Esophagus muscularis mucosa (tissue), 4 donors: ENCODE results near the gene DIRAS1. TPM values are rescaled to one million over a fixed set of nuclear protein-coding genes. Genes with fewer than 3 reads are reported as not detected.

ENCODE experiments used
- DNase-seq: peaks from one replicate; pipeline ENCODE4 v3.0.0-alpha.2; 2017; ENCODE audit errors: extremely low spot score
- H3K27ac ChIP-seq, 4 donors: fragments of 200-600 bp; sonication (generic); replicated peaks in 1 of 4; 1 replicate in 3 of 4; 2 replicates in 1 of 4; pipeline ENCODE4 v1.5.1; 2016 to 2019; ENCODE audit warnings: mild to moderate bottlenecking in 1 of 4
- H3K27me3 ChIP-seq, 4 donors: fragments of 200-600 bp; sonication (generic); one replicate each; pipeline versions ENCODE4 v1.5.1 to v1.6.0; 2016 to 2019
- H3K36me3 ChIP-seq, 4 donors: fragments of 200-600 bp; sonication (generic); one replicate each; pipeline ENCODE4 v1.5.1; 2016 to 2019
- H3K4me1 ChIP-seq, 4 donors: fragments of 200-600 bp; sonication (generic); one replicate each; pipeline ENCODE4 v1.5.1; 2016 to 2019
- H3K4me3 ChIP-seq, 4 donors: fragments of 200-600 bp; sonication (generic); 1 replicate in 2 of 4; 2 replicates in 2 of 4; pipeline ENCODE4 v1.5.1; 2016 to 2019; ENCODE audit warnings: mild to moderate bottlenecking in 4 of 4, moderate library complexity in 1 of 4
- H3K9me3 ChIP-seq, 4 donors: fragments of 200-600 bp; sonication (generic); 1 replicate in 3 of 4; 2 replicates in 1 of 4; pipeline ENCODE4 v1.5.1; 2016 to 2019
- CTCF ChIP-seq, 3 experiments: fragments of 200-600 bp in 2 of 3; fragments of 450-650 bp in 1 of 3; sonication (generic) in 2 of 3; IDR thresholded peaks; one replicate each; pipeline ENCODE4 v1.5.1; 2017 to 2019; ENCODE audit warnings: antibody characterized with exemption in 3 of 3, mild to moderate bottlenecking in 2 of 3, moderate library complexity in 1 of 3
- EP300 ChIP-seq: sonication (generic); formaldehyde crosslinking; IDR thresholded peaks from one replicate; pipeline ENCODE4 v1.6.1; 2017; ENCODE audit warnings: antibody characterized with exemption
- POLR2A ChIP-seq: fragments of 450-650 bp; IDR thresholded peaks from one replicate; pipeline ENCODE4 v1.6.1; 2017; ENCODE audit warnings: antibody characterized with exemption, moderate library complexity, mild to moderate bottlenecking, low read depth
- POLR2AphosphoS5 ChIP-seq, 2 donors: sonication (generic); formaldehyde crosslinking; IDR thresholded peaks; one replicate each; pipeline ENCODE4 v1.6.1; 2017; ENCODE audit warnings: antibody characterized with exemption in 2 of 2
- WGBS: methylation state at CpG from one replicate; pipeline ENCODE4 v1.1.5; 2018; 5-methylcytosine and 5-hydroxymethylcytosine counted together
- intact Hi-C: fragments of 100-400 bp; cut with DNase I; formaldehyde crosslinking; loops from one replicate; pipeline ENCODE4 v1.15.1; 2023
- total RNA-seq, 4 donors: library from RNA; depleted of rRNA; stranded (reverse); fragments of >200 nt; gene quantifications; one replicate each; pipeline versions ENCODE4 v1.1.0 to v1.2.1, GENCODE V29; 2016

Gene DIRAS1, protein sequence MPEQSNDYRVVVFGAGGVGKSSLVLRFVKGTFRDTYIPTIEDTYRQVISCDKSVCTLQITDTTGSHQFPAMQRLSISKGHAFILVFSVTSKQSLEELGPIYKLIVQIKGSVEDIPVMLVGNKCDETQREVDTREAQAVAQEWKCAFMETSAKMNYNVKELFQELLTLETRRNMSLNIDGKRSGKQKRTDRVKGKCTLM
- total RNA-seq, result 10 to 100 TPM in 3 of 4 donors, 1 to 10 TPM in 1; 7.0 to 19.2 (median 14.3) TPM

DNA sequence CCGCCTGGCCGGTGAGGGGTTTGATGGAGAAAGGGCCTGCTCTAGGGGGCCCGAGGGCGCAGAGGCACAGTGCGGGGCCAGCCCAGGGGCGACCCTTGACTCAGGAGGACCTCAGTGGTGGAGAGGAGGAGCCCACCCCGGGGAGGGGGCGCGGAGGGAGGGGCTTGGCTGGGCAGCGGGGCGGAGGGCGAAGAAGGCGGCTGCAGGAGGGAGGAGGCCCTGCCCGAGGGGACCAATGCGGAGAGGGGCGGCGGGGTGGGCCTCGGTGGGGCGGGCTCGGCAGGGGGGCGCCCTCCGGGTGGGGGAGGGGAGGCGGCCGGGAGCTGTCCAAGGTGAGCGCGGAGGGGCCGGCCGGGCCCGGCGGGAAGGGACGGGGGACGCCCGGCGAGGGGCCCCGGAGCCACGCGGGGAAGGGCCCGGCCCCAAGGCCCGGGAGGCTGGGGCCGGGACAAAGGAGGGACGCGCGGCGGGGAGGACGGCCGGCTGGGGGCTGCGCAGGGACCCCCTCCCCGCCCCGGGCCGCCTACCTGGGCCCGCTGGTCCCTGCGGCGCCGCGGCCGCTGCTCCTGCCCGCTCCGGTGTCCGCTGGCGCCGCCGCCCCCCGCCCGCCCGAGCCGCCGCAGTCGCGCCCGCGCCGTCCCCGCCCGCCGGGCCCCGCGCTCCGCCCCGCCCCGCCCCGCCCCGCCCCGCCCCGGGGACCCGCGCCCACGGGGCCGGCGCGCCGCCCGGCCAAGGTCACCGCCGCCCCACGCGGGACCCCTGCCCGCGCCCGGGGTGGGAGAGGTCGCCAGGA is at the start of gene DIRAS1:
DIRAS1 (minus strand) TSS at position 596 of the 793 bp plus-strand sequence. CDS start 3,566 bp downstream, outside the sequence.
- intact Hi-C loops, result no loop called here
- Histone ChIP-seq H3K27me3 (peaks cover 0 to 72% (median 6%) of the 10 kb centered on the region in 4 donors), H3K36me3 (peaks cover 0 to 3% (median 0%) of the 10 kb centered on the region in 4 donors), H3K4me1 (peaks cover 28 to 46% (median 45%) of the 10 kb centered on the region in 4 donors), H3K9me3 (no peaks in the 10 kb centered on the region), H3K4me3 (peak within 1 kb of the TSS; percentile 58 to 70 (median 64)), H3K27ac (peak within 1 kb of the TSS; percentile 78 to 85 (median 81))
- WGBS, result 0% methylated on average over 3 of the region's 100 CpGs
- DNase-seq, result no peak
- TF ChIP-seq EP300, result no peak
- TF ChIP-seq CTCF (IDR thresholded peaks at IDR 0.05), result no peak
- TF ChIP-seq POLR2A, result no peak
- no peak for TF ChIP-seq POLR2AphosphoS5 (IDR thresholded peaks at IDR 0.05)

DNA sequence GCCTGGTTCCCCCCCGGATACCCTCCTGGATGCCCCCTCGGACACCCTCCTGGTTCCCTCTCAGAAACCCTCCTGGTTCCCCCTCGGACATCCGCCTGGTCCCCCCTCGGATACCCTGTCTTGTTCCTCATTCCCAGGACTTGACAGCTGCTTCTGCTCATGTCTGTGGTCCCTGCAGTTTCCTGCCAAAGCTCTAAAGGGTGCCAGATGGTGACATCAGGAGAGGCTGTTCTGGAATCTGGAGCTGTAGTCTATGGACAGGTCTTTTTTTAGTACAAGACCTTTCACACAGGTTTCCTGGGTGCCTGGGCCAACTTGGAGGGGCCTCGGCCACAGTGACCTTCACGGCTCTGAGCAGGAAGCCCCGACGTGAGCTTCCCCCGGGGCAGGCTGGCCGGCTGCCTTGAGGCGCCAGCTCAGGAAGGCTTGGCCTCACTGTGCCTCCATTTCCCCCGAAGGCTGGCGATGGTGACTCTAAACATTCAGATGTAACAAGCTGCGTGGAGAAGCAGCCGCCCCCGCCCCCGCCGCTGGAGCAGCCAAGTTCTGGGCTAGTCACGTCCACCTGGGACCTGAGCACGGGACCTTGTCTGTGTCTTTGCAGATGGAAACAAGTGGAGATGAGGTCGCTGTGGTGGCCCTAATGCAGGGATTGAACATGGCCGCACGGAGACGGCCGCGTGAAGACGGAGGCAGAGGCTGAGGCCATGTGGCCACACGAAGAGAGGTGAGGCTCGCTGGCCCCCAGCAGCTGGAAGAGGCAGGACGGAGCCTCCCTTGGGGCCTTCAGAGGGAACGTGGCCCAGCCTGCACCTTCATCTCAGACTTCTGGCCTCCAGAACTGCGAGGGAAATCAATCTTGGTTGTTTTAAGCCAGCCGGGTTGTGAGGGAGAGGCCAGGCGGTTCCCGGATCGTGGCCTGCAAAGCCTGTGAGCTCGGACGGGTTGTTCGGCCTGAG is 49.2 kb upstream of the DIRAS1 start:
- H3K4me1 ChIP-seq, result peaks cover 50 to 62% (median 52%) of the 10 kb centered on the region in 4 donors
- peak overlapping the region; percentile 73 to 82 (median 78) for H3K27ac ChIP-seq
- no peaks in the 10 kb centered on the region for H3K27me3 ChIP-seq
- intact Hi-C loops, result no loop called here
- no peak for DNase-seq
- peaks cover 29 to 40% (median 38%) of the 10 kb centered on the region in 4 donors for H3K36me3 ChIP-seq
- TF ChIP-seq POLR2A (no peak), POLR2AphosphoS5 (IDR thresholded peaks at IDR 0.05) (peak; percentile 64 to 74)
- H3K4me3 ChIP-seq, result peak overlapping the region in 2 of 4 donors; percentile 7 to 9
- no peaks in the 10 kb centered on the region for H3K9me3 ChIP-seq
- 59% methylated on average over 22 of the region's 40 CpGs for WGBS

GRCh38 chr19:2769218-2769617 is 48.0 kb upstream of the DIRAS1 start:
- no peaks in the 10 kb centered on the region for H3K9me3 ChIP-seq
- no peak overlapping the region for H3K4me3 ChIP-seq
- intact Hi-C loops, result no loop called here
- peaks cover 35 to 51% (median 49%) of the 10 kb centered on the region in 4 donors for H3K36me3 ChIP-seq
- no peak for DNase-seq
- peaks cover 39 to 51% (median 41%) of the 10 kb centered on the region in 4 donors for H3K4me1 ChIP-seq
- H3K27ac ChIP-seq, result peak overlapping the region; percentile 15 to 82 (median 78)
- no peak for TF ChIP-seq POLR2A
- TF ChIP-seq EP300, result no peak
- TF ChIP-seq POLR2AphosphoS5 (IDR thresholded peaks at IDR 0.05), result no peak
- WGBS, result 33% methylated on average over 1 of the region's 8 CpGs
- H3K27me3 ChIP-seq, result no peaks in the 10 kb centered on the region

DNA sequence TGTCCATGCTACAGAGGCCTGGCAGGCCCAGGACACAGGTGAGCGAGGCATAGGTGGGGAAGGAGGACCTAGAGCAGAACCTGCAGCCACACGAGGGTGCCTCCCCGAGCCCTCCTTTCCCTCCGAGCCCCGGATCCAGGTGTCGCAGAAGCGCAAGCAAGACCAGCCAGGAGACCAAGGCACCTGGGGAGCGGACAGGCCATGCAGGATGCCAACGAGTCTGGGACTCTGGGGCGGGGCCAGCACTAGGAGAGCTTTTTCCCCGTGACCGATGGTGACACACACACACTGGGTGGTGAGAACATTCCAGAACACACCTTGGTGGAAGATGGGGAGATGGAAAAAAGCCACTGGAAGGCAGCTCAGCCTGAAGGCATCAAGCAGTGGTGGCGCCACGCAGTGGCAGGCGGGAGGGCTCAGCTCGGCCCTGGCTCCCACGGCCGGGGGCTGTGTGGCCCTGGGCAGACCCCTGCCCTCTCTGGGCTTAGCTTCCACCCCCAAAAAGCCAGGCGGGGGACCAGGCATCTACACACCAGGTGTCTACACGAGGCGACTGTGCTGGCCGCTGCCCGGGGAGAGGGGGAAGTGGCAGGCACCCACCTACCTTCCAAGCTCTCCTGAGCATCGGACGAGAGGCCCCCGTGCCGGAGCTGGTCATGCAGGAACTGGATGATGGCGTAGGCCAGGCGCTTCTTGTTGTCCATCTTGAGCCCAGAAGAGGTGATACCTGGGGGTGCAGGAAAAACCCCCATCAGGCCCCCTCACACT is 47.4 kb upstream of the DIRAS1 start:
- TF ChIP-seq POLR2AphosphoS5 (IDR thresholded peaks at IDR 0.05) (no peak), EP300 (no peak), CTCF (IDR thresholded peaks at IDR 0.05) (no peak), POLR2A (no peak)
- H3K4me3 ChIP-seq, result no peak overlapping the region
- WGBS, result 90% methylated on average over 15 of the region's 29 CpGs
- no peaks in the 10 kb centered on the region for H3K27me3 ChIP-seq
- intact Hi-C loops, result no loop called here
- H3K27ac ChIP-seq, result peak overlapping the region in 1 of 4 donors; percentile 82
- H3K36me3 ChIP-seq, result peaks cover 37 to 58% (median 55%) of the 10 kb centered on the region in 4 donors
- no peaks in the 10 kb centered on the region for H3K9me3 ChIP-seq
- DNase-seq, result no peak
- peaks cover 37 to 47% (median 40%) of the 10 kb centered on the region in 4 donors for H3K4me1 ChIP-seq

GRCh38 chr19:2767688-2768087 is 46.5 kb upstream of the DIRAS1 start:
- H3K4me3 ChIP-seq, result no peak overlapping the region
- peaks cover 37 to 47% (median 40%) of the 10 kb centered on the region in 4 donors for H3K4me1 ChIP-seq
- TF ChIP-seq EP300 (no peak), CTCF (IDR thresholded peaks at IDR 0.05) (no peak), POLR2A (no peak), POLR2AphosphoS5 (IDR thresholded peaks at IDR 0.05) (no peak)
- peaks cover 46 to 66% (median 64%) of the 10 kb centered on the region in 4 donors for H3K36me3 ChIP-seq
- H3K9me3 ChIP-seq, result no peaks in the 10 kb centered on the region
- no peak overlapping the region for H3K27ac ChIP-seq
- intact Hi-C loops, result no loop called here
- DNase-seq, result no peak
- no peaks in the 10 kb centered on the region for H3K27me3 ChIP-seq
- 94% methylated on average over 17 of the region's 19 CpGs for WGBS
